WTC11 (cell line): ENCODE measurements around the gene MAP4K4. TPM values are rescaled to one million over a fixed set of nuclear protein-coding genes. Genes with fewer than 3 reads are reported as not detected.

Source experiments
- ATAC-seq: fragments of 200-7000 bp; cut with Tn5 transposase; 2 replicates; pipeline ENCODE4 v1.10.0; 2021; ENCODE audit warnings: mild to moderate bottlenecking, moderate library complexity
- CTCF ChIA-PET: fragments of 300-600 bp; sonication (Branson Sonifier 250); formaldehyde crosslinking; loops from one replicate; lab custom pipeline; 2021; ENCODE audit warnings: antibody characterized with exemption; lab: Charles Lee
- POLR2A ChIA-PET: fragments of 350-600 bp; sonication (Branson Sonifier 250); formaldehyde crosslinking; loops from one replicate; lab custom pipeline; 2021; ENCODE audit warnings: antibody characterized with exemption; lab: Charles Lee
- DNase-seq: peaks from one replicate; pipeline ENCODE4 v3.0.0; 2021; ENCODE audit warnings: low spot score
- H3K27ac Mint-ChIP-seq: 2 replicates; pipeline ENCODE4 v1.8.0; 2021; ENCODE audit warnings: mixed read lengths
- H3K27me3 Mint-ChIP-seq: 2 replicates; pipeline ENCODE4 v1.8.0; 2021; ENCODE audit warnings: low read depth, mild to moderate bottlenecking, moderate library complexity, mixed read lengths
- H3K36me3 Mint-ChIP-seq: 2 replicates; pipeline ENCODE4 v1.8.0; 2021; ENCODE audit warnings: mixed read lengths
- H3K4me1 Mint-ChIP-seq: 2 replicates; pipeline ENCODE4 v1.8.0; 2022; ENCODE audit warnings: mixed read lengths
- H3K4me3 Mint-ChIP-seq: 2 replicates; pipeline ENCODE4 v1.8.0; 2021; ENCODE audit warnings: mild to moderate bottlenecking, moderate library complexity, mixed read lengths
- H3K9me3 Mint-ChIP-seq: 2 replicates; pipeline ENCODE4 v1.8.0; 2021; ENCODE audit warnings: mixed read lengths
- ARID4B ChIP-seq: sonication (generic); formaldehyde crosslinking; IDR thresholded peaks from 2 replicates; pipeline ENCODE4 v1.8.0; 2023; ENCODE audit warnings: missing genetic modification reagents, mild to moderate bottlenecking, borderline replicate concordance
- CTCF ChIP-seq: fragments of 200-600 bp; IDR thresholded peaks from 2 replicates; pipeline ENCODE4 v1.8.0; 2022; ENCODE audit warnings: antibody characterized with exemption
- E2F1 ChIP-seq: sonication (generic); formaldehyde crosslinking; IDR thresholded peaks from 2 replicates; pipeline ENCODE4 v1.8.0; 2022; ENCODE audit warnings: mild to moderate bottlenecking, missing genetic modification reagents
- FOXP4 ChIP-seq: sonication (generic); formaldehyde crosslinking; IDR thresholded peaks from 2 replicates; pipeline ENCODE4 v1.8.0; 2022; ENCODE audit warnings: mild to moderate bottlenecking, missing genetic modification reagents
- GABPB1 ChIP-seq: sonication (generic); formaldehyde crosslinking; IDR thresholded peaks from 2 replicates; pipeline ENCODE4 v1.8.1; 2023; ENCODE audit warnings: mild to moderate bottlenecking, missing genetic modification reagents
- KAT7 ChIP-seq: sonication (generic); formaldehyde crosslinking; IDR thresholded peaks from 2 replicates; pipeline ENCODE4 v1.8.1; 2023; ENCODE audit warnings: missing genetic modification reagents, mild to moderate bottlenecking, borderline replicate concordance
- MYBL2 ChIP-seq: sonication (generic); formaldehyde crosslinking; IDR thresholded peaks from 2 replicates; pipeline ENCODE4 v1.8.1; 2023; ENCODE audit warnings: mild to moderate bottlenecking, moderate library complexity, missing genetic modification reagents
- NFE2L1 ChIP-seq: sonication (generic); formaldehyde crosslinking; IDR thresholded peaks from 2 replicates; pipeline ENCODE4 v1.8.1; 2023; ENCODE audit warnings: missing genetic modification reagents
- RORB ChIP-seq: fragments of 250-450 bp; sonication (Bioruptor Pico); IDR thresholded peaks from 2 replicates; pipeline ENCODE4 v1.9.0; 2021; ENCODE audit warnings: mild to moderate bottlenecking
- TEAD1 ChIP-seq: sonication (generic); formaldehyde crosslinking; IDR thresholded peaks from 2 replicates; pipeline ENCODE4 v1.8.0; 2022; ENCODE audit warnings: mild to moderate bottlenecking, missing genetic modification reagents
- ZBTB21 ChIP-seq: sonication (generic); formaldehyde crosslinking; IDR thresholded peaks from 2 replicates; pipeline ENCODE4 v1.8.1; 2023; ENCODE audit warnings: mild to moderate bottlenecking, missing genetic modification reagents, borderline replicate concordance
- ZNF219 ChIP-seq: sonication (generic); formaldehyde crosslinking; IDR thresholded peaks from 2 replicates; pipeline ENCODE4 v1.8.0; 2023; ENCODE audit warnings: missing genetic modification reagents, mild to moderate bottlenecking, borderline replicate concordance
- ZNF232 ChIP-seq: sonication (generic); formaldehyde crosslinking; IDR thresholded peaks from 2 replicates; pipeline ENCODE4 v1.8.0; 2022; ENCODE audit warnings: mild to moderate bottlenecking, missing genetic modification reagents
- ZNF281 ChIP-seq: sonication (generic); formaldehyde crosslinking; IDR thresholded peaks from 2 replicates; pipeline ENCODE4 v1.8.0; 2023; ENCODE audit warnings: mild to moderate bottlenecking, missing genetic modification reagents
- ZNF317 ChIP-seq: sonication (generic); formaldehyde crosslinking; IDR thresholded peaks from 2 replicates; pipeline ENCODE4 v1.8.1; 2023; ENCODE audit warnings: low read depth, mild to moderate bottlenecking, moderate library complexity, missing genetic modification reagents, borderline replicate concordance
- ZNF416 ChIP-seq: fragments of 250-450 bp; sonication (Bioruptor Pico); IDR thresholded peaks from 2 replicates; pipeline ENCODE4 v1.9.0; 2021; ENCODE audit warnings: mild to moderate bottlenecking, inconsistent platforms
- ZNF423 ChIP-seq: fragments of 250-450 bp; sonication (Bioruptor Pico); IDR thresholded peaks from 2 replicates; pipeline ENCODE4 v2.1.2; 2022; ENCODE audit warnings: mild to moderate bottlenecking, moderate library complexity
- total RNA-seq: library from RNA; stranded (reverse); gene quantifications from 3 replicates; pipeline ENCODE4 v1.2.3, GENCODE V29; 2021

MAP4K4 gene
- total RNA-seq, 1 experiment from 2014 or later = 112 TPM

GRCh38 chr2:101793277-101793969, 95.9 kb downstream of the MAP4K4 start:
- CTCF ChIA-PET = interaction anchor here (0.5 to 3.6 kb wide), 23 partner anchors 9 to 451 kb away, joined by 3 to 19 read pairs (median 6); partner anchors contain the start of gene MAP4K4
- DNase-seq = peak; percentile 61
- peaks cover 8% of the 10 kb centered on the region; the same call in 1 of the 2 replicates for H3K36me3 Mint-ChIP-seq
- POLR2A ChIA-PET = interaction anchor here (0.6 kb wide), 1 partner anchor 12 kb away, joined by 3 read pairs; no protein-coding TSS in a partner anchor
- TF ChIP-seq NFE2L1 (CRISPR knock-in tag) (no peak), RORB (CRISPR knock-in tag) (no peak), ZNF232 (no peak), KAT7 (CRISPR knock-in tag) (no peak), GABPB1 (CRISPR knock-in tag) (no peak), ZNF416 (CRISPR knock-in tag) (no peak)
- no peak overlapping the region for H3K4me3 Mint-ChIP-seq
- no peaks in the 10 kb centered on the region for H3K9me3 Mint-ChIP-seq
- peaks cover 27% of the 10 kb centered on the region for H3K4me1 Mint-ChIP-seq
- ATAC-seq = peak; percentile 98
- H3K27me3 Mint-ChIP-seq = no peaks in the 10 kb centered on the region
- H3K27ac Mint-ChIP-seq = no peak overlapping the region

- no peaks in the 10 kb centered on the region for H3K27me3 Mint-ChIP-seq
- H3K9me3 Mint-ChIP-seq = no peaks in the 10 kb centered on the region
- ChIA-PET CTCF (interaction anchor here (0.7 to 3.6 kb wide), 9 partner anchors 8 to 276 kb away, joined by 4 to 19 read pairs (median 12); no protein-coding TSS in a partner anchor), POLR2A (no interaction called here)
- ATAC-seq = no peak
- no peak for DNase-seq
- 0 out of 2 replicates have a peak overlapping the region, but pooled peaks have one; percentile 37 for H3K27ac Mint-ChIP-seq
- H3K36me3 Mint-ChIP-seq = peaks cover 8% of the 10 kb centered on the region; the same call in 1 of the 2 replicates
- H3K4me3 Mint-ChIP-seq = no peak overlapping the region
- peaks cover 27% of the 10 kb centered on the region for H3K4me1 Mint-ChIP-seq
- TF ChIP-seq ZBTB21 (CRISPR knock-in tag) (no peak), ZNF281 (CRISPR knock-in tag) (no peak), MYBL2 (CRISPR knock-in tag) (no peak), ZNF423 (CRISPR knock-in tag) (no peak), ARID4B (CRISPR knock-in tag) (no peak), ZNF317 (CRISPR knock-in tag) (no peak), TEAD1 (CRISPR knock-in tag) (no peak), FOXP4 (no peak), CTCF (no peak), ZNF416 (CRISPR knock-in tag) (no peak), ZNF219 (CRISPR knock-in tag) (no peak), E2F1 (CRISPR knock-in tag) (no peak), GABPB1 (CRISPR knock-in tag) (no peak)
Observed at GRCh38 chr2:101794141-101794540, 96.6 kb downstream of the MAP4K4 start.
